Stimulated activated naive CD4-positive, alpha-beta T cell treated with Interleukin-2 at 50 U/mL for 16 hours (primary cell): ENCODE results near the gene ZNF670.
"Not testable (repeated sequence)": the region's sequence is repeated elsewhere in the genome, so short reads cannot be mapped to it uniquely, and the experiment has no call there.

Experiments used
- DNase-seq: peaks from one replicate; lab custom pipeline; 2025; lab: John Stamatoyannopoulos, UW

The ZNF670 gene

DNA sequence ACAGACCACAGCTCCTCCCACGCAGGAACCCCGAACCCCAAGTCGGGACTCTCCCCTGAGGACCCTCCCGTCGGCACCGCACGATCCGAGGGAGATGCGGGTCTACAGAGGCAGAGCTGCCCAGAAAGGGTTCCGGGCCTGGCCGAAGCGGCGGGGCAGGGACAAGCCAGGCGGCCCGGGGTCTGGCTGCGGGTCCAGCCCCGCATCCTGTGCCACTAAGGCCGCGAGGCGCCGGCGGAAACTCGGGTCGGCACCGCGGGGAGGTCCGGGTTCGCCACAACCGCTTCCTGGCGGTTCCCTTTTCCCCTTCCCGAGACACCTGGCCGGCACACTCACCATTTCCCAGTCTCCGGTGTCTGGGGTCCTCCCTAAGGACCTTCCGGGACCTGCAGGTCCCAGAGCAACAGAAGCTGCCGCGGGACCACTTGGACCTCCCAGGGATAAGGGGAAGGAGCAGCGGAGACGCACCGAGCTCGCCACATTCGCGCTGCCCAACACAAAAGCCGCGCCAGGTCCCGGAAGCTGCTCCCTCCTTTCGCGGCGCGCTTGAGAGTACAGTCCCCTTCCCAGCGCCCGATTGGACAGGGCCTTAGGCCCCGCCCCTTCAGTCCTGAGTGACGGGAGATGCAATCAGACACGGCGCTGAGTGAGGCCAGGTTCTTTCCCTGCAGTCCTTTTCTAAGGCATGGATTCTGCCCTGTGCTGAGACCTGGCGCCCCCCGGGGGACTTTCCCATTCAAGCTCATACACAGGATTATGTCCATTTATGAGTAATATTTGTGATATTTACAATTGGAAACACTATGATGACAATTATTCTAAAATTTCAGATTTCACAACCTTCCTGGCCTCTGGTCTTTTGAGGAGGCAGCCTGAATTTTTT lies at the start of gene ZNF670:
Gene ZNF670 (minus strand): TSS at position 554 of the 883 bp plus-strand sequence. CDS start 215 bp downstream, at position 339.
- peak; percentile 85 for DNase-seq

DNA sequence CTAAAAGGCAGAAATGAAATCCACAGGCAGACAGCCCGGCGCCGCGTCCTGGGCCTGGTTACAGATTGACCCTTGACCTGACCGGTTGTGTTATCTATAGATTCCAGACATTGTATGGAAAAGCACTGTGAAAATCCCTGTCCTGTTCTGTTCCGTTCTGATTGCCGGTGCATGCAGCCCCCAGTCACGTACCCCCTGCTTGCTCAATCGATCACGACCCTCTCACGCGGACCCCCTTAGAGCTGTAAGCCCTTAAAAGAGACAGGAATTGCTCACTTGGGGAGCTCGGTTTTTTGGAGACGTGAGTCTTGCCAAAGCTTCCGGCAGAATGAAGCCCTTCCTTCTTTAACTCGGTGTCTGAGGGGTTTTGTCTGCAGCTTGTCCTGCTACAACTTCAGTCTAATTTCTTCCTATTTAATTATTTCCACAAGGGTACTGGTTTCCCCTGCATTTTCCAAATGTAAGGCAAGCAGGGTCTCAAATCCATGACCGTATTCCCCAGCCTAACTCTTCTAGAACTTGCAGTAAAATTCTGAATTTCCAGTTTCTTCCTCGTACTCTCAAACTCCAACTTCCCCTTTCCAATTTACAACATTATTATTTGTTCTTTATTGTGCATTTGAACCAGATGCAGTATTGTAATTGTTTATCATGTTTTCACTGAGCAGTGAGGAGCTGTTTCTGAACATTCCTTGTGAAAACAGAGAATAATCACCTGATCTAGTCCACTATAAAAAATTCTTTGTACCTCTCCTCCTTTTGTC lies 49.1 kb upstream of the ZNF670 start:
- not testable (repeated sequence) for DNase-seq

DNA sequence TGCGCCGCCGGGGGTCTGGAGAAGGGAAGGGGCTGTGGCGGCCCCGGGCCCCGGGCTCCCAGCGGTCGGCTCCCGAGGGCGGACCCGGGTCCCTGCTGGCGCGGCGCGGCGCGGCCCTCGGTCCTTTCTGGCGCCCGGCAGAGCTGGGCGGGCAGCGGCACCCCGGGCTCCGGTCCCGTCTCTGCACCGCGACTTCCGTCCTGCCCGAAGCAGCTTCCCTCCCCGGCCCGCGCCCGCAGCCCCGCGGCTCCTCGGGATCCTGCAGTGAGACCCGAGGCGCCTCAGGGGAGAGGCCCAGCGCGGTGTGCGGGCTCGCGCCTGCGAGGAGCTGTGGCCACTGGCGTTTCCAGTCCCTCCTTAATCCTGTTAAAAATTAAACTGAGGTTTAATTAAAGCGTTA lies 48.0 kb upstream of the ZNF670 start:
- not testable (repeated sequence) for DNase-seq

GRCh38 chr1:247126166-247126565 lies 47.6 kb upstream of the ZNF670 start:
- not testable (repeated sequence) for DNase-seq

DNA sequence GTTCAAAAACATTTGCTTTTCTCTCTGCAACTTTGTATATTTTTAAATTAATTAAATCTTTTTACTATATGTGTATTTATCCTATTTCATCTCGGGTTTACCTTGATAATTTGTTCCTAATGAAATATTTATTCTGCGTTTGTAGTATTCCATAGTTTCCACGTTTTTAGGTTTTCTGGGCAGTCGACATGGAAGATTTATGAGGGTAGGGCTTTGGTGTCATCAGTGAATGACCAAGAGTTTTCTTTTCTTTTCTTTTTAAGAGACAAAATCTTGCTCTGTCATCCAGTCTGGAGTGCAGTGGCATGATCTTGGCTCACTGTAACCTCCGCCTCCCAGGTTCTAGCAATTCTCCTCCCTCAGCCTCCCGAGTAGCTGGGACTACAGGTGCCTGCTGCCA lies 42.8 kb upstream of the ZNF670 start:
- no peak for DNase-seq

GRCh38 chr1:247120408-247120668 lies 41.7 kb upstream of the ZNF670 start:
- DNase-seq: not testable (repeated sequence)

- DNase-seq: no peak
Observed at GRCh38 chr1:247119600-247120407, 41.2 kb upstream of the ZNF670 start.

- no peak for DNase-seq
Observed at GRCh38 chr1:247118946-247119446, 40.4 kb upstream of the ZNF670 start.

- no peak for DNase-seq
Observed at GRCh38 chr1:247115545-247115944, 36.9 kb upstream of the ZNF670 start.

DNA sequence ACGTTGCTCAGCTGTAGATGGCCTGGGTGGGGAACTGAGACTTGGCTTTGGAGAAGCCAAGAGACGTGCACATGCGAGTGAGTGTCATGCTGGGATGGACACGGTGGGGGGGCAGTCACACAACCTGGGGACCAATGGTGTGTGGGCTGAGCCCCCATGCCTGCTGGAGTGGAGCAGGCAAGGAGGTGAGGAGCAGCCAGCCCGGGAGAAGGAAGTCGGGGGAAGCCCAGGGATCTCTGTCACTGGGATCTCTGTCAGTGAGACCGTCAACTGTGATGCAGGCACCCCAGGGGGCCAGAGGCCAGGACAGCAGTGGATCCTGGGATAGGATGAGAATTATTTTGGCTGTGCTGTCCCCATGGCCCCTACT lies 36.5 kb upstream of the ZNF670 start:
- no peak for DNase-seq

DNA sequence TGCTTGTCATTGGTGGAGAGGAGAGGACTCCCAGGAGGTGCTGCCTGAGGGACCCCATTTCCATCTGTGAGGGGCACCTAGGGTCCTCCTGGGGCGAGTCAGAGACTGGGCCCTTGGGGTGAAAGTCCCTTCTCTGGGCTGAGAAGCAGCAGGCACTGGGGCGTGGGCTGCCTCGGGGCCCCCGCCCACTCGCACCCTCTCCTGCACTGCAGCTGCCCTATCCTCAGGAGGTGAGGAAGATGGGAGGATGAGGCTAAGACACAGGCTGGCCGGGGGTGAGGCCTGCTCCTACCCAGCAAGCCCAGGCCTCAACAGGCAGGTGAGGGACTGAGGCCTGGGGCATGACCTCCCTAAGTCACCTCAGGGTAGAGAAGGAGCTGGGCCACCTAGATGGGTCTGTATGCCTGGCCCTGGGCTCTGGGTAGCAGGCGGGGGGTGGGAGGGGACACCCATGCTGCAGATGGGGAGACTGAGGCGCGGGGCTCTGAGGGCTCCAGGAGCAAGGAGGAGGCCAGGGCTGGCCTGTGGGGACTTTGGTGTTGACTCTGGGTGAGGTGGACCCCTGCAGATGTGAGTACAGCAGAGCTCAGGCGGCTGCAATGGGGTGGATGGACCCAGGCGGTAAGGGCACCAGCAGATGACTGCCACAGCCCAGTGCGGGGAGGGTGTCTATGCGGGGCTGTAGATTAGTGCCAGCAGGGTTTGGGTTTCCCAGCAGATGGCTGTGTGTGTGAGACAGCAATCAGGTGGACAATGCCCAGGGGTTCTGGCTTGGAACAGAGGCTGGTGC lies 35.9 kb upstream of the ZNF670 start:
- no peak for DNase-seq

GRCh38 chr1:247113733-247114271 lies 35.2 kb upstream of the ZNF670 start:
- DNase-seq: no peak

DNA sequence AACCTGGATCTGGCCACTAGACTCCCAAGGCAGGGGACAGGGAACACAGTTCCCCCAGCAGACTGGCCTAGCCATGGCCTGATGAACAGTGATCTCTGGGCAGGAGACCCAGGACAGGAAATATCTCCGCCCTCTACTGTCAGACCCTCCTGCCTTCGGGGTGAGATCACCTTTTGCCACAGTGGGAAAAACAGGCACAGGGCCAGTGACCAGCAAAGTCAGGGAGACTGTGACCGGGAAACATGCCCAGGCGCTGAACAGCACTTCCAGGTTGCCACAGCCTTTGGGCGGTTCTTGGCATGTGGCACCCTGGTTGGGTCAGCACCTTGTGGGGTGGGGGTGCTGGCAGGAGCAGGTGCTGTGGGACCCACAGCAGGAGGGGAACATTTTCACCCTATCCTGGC lies 34.5 kb upstream of the ZNF670 start:
- DNase-seq: no peak

DNA sequence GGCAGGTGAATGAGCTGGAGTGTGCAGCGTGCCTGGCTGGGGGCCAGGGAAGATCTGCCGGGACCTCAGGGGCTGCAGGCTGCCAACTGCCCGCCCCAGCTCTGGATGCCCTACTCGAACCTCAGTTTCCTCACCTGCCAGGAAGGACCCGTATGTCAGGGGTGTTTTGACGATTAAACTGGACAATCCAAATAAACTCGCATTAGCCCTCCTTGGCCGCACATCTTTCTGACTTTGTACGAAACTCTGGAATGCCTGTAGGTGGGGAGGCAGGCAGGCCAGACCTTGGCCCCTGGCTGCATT lies 33.8 kb upstream of the ZNF670 start:
- DNase-seq: no peak

DNA sequence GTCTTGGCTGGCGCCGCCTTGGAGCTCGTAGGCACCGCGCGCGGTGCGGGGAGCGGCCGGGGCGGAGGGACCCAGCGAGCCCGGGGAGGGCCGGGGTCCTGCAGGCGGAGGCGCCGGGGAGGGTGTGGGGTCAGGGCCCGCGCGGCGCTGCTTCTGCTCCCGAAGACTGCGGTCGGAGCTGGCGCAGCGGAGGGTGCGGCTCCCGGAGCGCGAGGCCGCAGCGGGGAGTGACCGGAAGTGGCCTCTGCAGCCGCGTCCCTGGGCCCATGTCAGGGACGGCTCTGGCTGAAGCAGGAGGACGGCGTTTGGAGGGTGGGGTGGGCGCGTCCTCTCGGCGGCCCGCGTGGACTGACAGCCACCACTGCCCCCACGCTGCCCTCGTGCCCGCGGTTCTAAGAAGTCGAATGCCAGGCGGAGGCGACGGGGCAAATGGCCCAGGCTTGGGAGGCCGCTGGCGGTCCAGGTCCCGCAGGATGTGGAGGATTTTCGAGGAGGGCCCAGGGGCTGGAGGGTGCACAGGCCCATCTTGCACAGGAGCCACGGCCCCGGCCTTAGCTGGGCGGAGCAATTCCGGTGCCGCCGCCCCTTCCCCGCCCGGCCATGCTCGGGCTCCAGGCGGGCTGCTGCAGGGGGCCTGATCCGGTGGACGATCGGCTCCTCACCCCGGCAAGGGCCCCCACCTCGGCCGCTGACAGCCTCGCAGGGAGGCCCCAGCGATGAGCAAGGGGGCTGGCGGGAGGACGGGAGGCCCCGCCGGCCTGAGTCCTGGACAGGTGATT lies 33.3 kb upstream of the ZNF670 start:
- DNase-seq: no peak

GRCh38 chr1:247111259-247111699 lies 32.7 kb upstream of the ZNF670 start:
- no peak for DNase-seq

DNA sequence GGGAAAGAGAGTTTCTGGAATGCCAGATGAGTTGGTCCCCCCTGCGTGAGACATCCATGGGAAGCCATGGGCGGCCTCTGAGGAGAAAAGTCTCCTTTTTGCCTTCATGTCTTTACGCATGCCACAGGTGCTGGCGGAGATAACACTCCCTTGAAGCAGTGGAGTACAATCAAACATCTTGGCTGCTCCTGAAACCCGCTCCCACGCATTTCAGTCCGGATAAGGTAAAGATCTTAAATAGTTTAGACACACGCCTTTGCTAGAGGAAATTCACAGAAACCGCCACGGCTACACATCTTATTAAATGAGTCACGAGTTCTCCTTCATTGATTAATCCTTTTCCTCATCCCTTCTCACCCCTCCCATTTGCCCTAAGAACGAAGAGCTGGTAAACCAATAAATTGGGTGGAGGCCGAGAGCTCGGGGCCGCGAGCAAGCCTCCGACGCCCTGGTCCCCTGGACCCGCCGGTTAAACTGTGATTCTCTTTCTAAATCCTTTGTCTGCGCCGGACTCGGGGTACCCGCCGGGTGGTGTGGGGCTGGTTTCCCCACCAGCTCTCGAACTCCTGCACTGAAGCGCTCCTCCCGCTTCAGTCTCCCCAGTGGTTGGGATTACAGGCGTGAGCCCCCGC lies 32.1 kb upstream of the ZNF670 start:
- DNase-seq: peak; percentile 11

DNA sequence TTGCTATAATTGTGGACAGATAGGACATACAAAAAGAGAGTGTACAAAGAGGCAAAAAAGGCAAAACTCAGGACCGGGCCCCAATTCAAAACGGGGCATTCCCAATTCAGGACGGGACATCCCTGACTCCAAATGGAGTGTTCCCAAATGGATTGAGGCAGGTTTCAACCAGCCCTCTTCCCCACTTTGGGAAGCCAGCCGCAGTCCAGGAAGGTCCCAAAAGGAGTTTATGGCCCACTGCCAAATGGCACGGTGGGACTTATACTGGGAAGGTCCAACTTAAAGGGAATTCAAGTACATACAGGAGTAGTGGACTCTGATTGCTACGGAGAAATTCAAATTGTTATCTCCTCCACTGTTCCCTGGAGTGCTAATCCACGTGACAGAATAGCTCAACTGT lies 29.1 kb upstream of the ZNF670 start:
- no peak for DNase-seq

DNA sequence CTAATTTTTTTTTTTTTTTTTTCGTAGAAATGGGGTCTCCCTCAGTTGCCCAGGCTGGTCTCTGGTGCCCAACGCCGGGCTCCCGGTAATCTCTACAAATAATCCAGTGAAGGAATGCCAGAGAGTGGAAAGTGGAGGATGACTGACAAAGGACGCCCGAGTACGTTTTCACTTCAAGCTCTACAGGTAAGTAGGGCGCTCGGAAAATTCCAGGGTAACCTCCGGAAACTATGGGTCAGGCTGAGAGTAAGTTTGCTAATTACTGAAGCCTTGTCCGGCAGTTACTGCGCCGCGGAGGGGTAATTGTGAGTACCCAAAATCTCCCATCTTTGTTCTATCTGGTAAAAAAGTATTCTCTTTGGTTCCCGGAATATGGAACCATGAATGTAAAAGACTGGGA lies 27.4 kb upstream of the ZNF670 start:
- DNase-seq: no peak

DNA sequence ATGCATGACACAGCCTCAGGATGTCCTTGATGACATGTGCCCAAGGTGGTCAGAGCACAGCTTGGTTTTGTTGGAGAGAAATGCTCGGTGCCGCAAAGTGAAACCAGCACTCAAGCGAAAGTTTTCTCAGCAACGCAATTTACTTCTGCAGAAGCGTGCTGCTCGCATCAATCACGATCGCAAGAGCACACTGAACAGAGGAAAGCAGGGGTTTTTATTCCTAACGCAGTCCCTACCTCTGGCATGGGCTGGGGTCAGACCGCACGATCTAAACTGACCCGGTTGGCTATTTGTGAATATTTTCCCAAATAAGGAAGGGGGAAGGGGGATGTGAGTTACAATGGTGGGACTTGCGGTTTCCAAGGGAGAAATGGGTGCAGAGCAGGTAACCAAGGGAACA lies 26.4 kb upstream of the ZNF670 start:
- DNase-seq: no peak
